OCI-LY7 (cell line): Measurements from ENCODE around the gene ZNF423. TPM values are rescaled to one million over a fixed set of nuclear protein-coding genes. Genes with fewer than 3 reads are reported as not detected.

Source experiments
- BruUV-seq: library from RNA; stranded (reverse); fragments of 400-500 nt; replicated peaks from 2 replicates; lab custom pipeline; 2021; lab: Mats Ljungman, UMichigan
- CTCF ChIA-PET: fragments of 300-600 bp; sonication (Branson Sonifier 250); formaldehyde crosslinking; loops from one replicate; lab custom pipeline; 2022; ENCODE audit warnings: antibody characterized with exemption; ENCODE audit not compliant: unreplicated experiment; lab: Charles Lee
- POLR2A ChIA-PET: fragments of 300-600 bp; sonication (Branson Sonifier 250); formaldehyde crosslinking; loops from one replicate; lab custom pipeline; 2022; ENCODE audit warnings: antibody characterized with exemption; lab: Charles Lee
- DNase-seq: peaks from one replicate; pipeline ENCODE4 v3.0.0-alpha.2; 2015; ENCODE audit warnings: low spot score
- H2AFZ ChIP-seq: fragments of 200-600 bp; sonication (generic), shearing (Covaris generic); 2 replicates; pipeline ENCODE4 v1.6.1; 2014; ENCODE audit warnings: mild to moderate bottlenecking, antibody characterized with exemption, low read length, moderate library complexity
- H3K27ac ChIP-seq: fragments of 200-600 bp; sonication (generic); 2 replicates; pipeline ENCODE4 v1.5.1; 2014; ENCODE audit warnings: mixed run types, low read depth, mild to moderate bottlenecking, moderate library complexity, low read length, inconsistent platforms; ENCODE audit not compliant: poor library complexity, severe bottlenecking
- H3K36me3 ChIP-seq: fragments of 200-600 bp; sonication (generic); 2 replicates; pipeline ENCODE4 v1.6.1; 2014; ENCODE audit warnings: mild to moderate bottlenecking, antibody characterized with exemption, low read length, moderate library complexity, mixed read lengths; ENCODE audit not compliant: insufficient read depth
- H3K4me1 ChIP-seq: fragments of 200-600 bp; sonication (generic); 2 replicates; pipeline ENCODE4 v1.5.1; 2014; ENCODE audit warnings: mild to moderate bottlenecking, low read length; ENCODE audit not compliant: insufficient read depth, poor library complexity, severe bottlenecking
- H3K4me2 ChIP-seq: fragments of 200-600 bp; sonication (generic); 2 replicates; pipeline ENCODE4 v1.6.1; 2014; ENCODE audit warnings: mild to moderate bottlenecking, low read length
- H3K4me3 ChIP-seq: fragments of 200-600 bp; sonication (generic); 2 replicates; pipeline ENCODE4 v1.5.1; 2014; ENCODE audit warnings: mild to moderate bottlenecking, low read depth, low read length; ENCODE audit not compliant: poor library complexity, severe bottlenecking
- H3K79me2 ChIP-seq: fragments of 200-600 bp; sonication (generic); 2 replicates; pipeline ENCODE4 v1.6.1; 2016; ENCODE audit warnings: low read depth, mild to moderate bottlenecking, low read length, moderate library complexity, mixed read lengths; ENCODE audit not compliant: insufficient read depth
- H3K9me2 ChIP-seq: fragments of 200-600 bp; sonication (generic); 2 replicates; pipeline ENCODE4 v1.6.1; 2016; ENCODE audit warnings: mild to moderate bottlenecking, low read length, mixed read lengths; ENCODE audit not compliant: insufficient read depth
- H3K9me3 ChIP-seq: fragments of 200-600 bp; sonication (generic); 2 replicates; pipeline ENCODE4 v1.6.1; 2014; ENCODE audit warnings: mild to moderate bottlenecking, mixed run types, low read length, mixed read lengths
- H4K20me1 ChIP-seq: fragments of 200-600 bp; sonication (generic); 2 replicates; pipeline ENCODE4 v1.6.1; 2014; ENCODE audit warnings: mild to moderate bottlenecking, antibody characterized with exemption, low read length, moderate library complexity, mixed read lengths; ENCODE audit not compliant: insufficient read depth
- CTCF ChIP-seq: fragments of 200-600 bp; sonication (generic); conservative IDR thresholded peaks from 2 replicates; pipeline ENCODE4 v1.5.1; 2014; ENCODE audit warnings: mild to moderate bottlenecking, antibody characterized with exemption, low read length, moderate library complexity, mixed read lengths
- EZH2phosphoT487 ChIP-seq: fragments of 200-600 bp; sonication (generic); IDR thresholded peaks from 2 replicates; pipeline ENCODE4 v1.6.1; 2018; ENCODE audit warnings: low read depth, borderline replicate concordance, mild to moderate bottlenecking, mixed run types, antibody characterized with exemption, low read length, moderate library complexity, mixed read lengths
- intact Hi-C: fragments of 100-400 bp; cut with micrococcal nuclease; formaldehyde crosslinking; loops from one replicate; pipeline ENCODE4 v1.10.0; 2022; ENCODE audit not compliant: unreplicated experiment
- total RNA-seq, 2 experiments: library from RNA; depleted of rRNA in 1 of 2; stranded (reverse); fragments of >200 nt in 1 of 2; shearing (Covaris generic) in 1 of 2; gene quantifications; 2 replicates each; pipeline ENCODE4 v1.2.3, GENCODE V29; 2014 to 2022

ZNF423 gene
- total RNA-seq, 2 experiments from 2014 or later: 0.09 to 0.13 TPM

GRCh38 chr16:49811644-49812334, 44.1 kb downstream of the ZNF423 start:
- Histone ChIP-seq H2AFZ (no peak overlapping the region), H3K4me3 (no peak overlapping the region), H3K36me3 (no peaks in the 10 kb centered on the region), H3K9me3 (no peaks in the 10 kb centered on the region), H4K20me1 (no peaks in the 10 kb centered on the region), H3K4me2 (no peak overlapping the region), H3K9me2 (no peaks in the 10 kb centered on the region), H3K4me1 (no peaks in the 10 kb centered on the region), H3K79me2 (no peaks in the 10 kb centered on the region), H3K27ac (no peak overlapping the region)
- CTCF ChIA-PET: no interaction called here
- POLR2A ChIA-PET: no interaction called here
- BruUV-seq: no TSS peak
- intact Hi-C loops: no loop called here
- no peak for DNase-seq
- TF ChIP-seq CTCF (no peak), EZH2phosphoT487 (no peak)

GRCh38 chr16:49810831-49811230, 45.1 kb downstream of the ZNF423 start:
- TF ChIP-seq EZH2phosphoT487 (no peak), CTCF (no peak)
- H3K79me2 ChIP-seq: no peaks in the 10 kb centered on the region
- BruUV-seq: no TSS peak
- no peaks in the 10 kb centered on the region for H3K9me3 ChIP-seq
- CTCF ChIA-PET: no interaction called here
- no peak overlapping the region for H2AFZ ChIP-seq
- no peaks in the 10 kb centered on the region for H3K4me1 ChIP-seq
- no peak overlapping the region for H3K4me3 ChIP-seq
- no peaks in the 10 kb centered on the region for H3K9me2 ChIP-seq
- POLR2A ChIA-PET: no interaction called here
- H3K4me2 ChIP-seq: no peak overlapping the region
- no peaks in the 10 kb centered on the region for H4K20me1 ChIP-seq
- no peak for DNase-seq
- H3K27ac ChIP-seq: no peak overlapping the region
- intact Hi-C loops: no loop called here
- no peaks in the 10 kb centered on the region for H3K36me3 ChIP-seq

- intact Hi-C loops: no loop called here
- Histone ChIP-seq H3K4me2 (no peak overlapping the region), H3K4me1 (no peaks in the 10 kb centered on the region), H3K9me2 (no peaks in the 10 kb centered on the region), H3K4me3 (no peak overlapping the region), H2AFZ (no peak overlapping the region), H4K20me1 (no peaks in the 10 kb centered on the region), H3K36me3 (no peaks in the 10 kb centered on the region), H3K27ac (no peak overlapping the region), H3K79me2 (no peaks in the 10 kb centered on the region), H3K9me3 (no peaks in the 10 kb centered on the region)
- BruUV-seq: no TSS peak
- CTCF ChIA-PET: no interaction called here
- POLR2A ChIA-PET: interaction anchor here (0.6 kb wide), 2 partner anchors 76 to 110 kb away, joined by 5 to 8 read pairs; no protein-coding TSS in a partner anchor
- DNase-seq: no peak
- no peak for TF ChIP-seq CTCF
- no peak for TF ChIP-seq EZH2phosphoT487
Observed at GRCh38 chr16:49809561-49809960, 46.4 kb downstream of the ZNF423 start.
